ENCODE results near the gene CABP2.
"Not testable (repeated sequence)": the region's sequence is repeated elsewhere in the genome, so short reads cannot be mapped to it uniquely, and the experiment has no call there.

CABP2 gene

DNA sequence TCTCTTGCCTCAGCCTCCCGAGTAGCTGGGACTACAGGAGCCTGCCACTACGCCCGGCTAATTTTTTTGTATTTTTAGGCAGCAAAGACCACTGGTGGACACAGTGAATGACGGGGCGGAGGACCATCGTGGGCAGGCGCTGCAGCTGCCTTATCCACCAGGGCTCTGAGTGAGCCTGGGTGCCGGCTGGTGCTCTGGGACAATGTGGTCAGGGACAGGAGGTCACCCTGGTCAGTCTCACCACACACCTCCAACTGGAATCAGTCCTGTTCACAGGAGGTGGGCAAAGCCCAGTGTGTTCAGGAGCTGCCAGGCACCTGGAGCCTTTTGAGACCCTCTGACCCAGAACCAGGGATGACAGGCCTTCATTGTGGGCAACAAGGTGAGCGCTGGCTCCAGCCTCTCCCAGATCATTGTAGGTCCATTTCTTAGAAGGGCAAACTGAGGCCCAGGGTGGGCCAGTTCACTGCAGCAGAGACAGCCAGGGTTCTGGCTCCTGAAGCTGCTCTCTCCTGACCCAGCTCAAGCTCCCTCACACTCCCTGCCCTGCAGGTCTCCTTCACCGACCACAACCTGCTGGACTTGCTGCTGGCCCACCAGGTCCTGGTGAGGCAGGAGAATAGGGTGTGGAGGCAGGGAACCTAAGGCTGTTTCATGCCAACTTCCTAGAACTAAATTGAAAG lies 15.7 kb upstream of the CABP2 start:
- DNase-seq = no peak

DNA sequence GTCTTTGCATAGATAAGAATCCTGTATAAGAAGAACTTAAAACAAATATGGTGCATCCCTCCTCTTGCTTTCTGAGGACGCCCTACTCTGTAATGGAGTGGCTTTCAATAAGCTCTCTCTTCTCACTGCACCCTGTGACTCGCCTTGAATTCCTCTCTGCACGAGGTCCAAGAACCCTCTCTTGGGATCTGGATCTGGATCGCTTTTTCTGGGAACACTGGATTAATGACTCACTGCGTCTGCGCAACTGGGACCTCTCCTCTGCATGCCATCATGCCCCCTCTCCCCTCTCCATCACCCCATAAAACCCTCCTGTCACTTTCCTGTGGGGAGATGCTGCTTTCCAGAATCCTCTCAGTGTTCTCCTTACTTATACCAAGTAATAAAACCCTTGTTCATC lies 15.1 kb upstream of the CABP2 start:
- peak; percentile 19 for DNase-seq

DNA sequence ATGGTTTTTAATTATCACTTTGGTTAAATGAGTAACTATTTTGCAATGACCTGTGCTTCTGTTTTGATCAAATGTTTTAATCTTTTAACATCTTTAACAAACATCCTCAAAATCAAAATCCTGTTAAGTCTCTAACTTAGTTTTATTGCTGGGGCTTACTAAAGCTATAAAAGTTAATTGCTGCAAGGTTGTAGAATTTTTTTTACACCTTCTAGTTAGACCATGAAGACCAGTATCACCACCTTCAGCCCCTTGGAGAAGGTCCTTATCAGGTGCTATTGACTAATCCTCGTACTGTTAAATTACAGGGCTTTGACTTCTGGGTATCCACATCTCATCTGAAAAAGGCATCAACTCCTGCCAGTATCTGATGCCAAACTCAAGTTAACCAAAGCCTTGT lies 12.3 kb upstream of the CABP2 start:
- no peak for DNase-seq

DNA sequence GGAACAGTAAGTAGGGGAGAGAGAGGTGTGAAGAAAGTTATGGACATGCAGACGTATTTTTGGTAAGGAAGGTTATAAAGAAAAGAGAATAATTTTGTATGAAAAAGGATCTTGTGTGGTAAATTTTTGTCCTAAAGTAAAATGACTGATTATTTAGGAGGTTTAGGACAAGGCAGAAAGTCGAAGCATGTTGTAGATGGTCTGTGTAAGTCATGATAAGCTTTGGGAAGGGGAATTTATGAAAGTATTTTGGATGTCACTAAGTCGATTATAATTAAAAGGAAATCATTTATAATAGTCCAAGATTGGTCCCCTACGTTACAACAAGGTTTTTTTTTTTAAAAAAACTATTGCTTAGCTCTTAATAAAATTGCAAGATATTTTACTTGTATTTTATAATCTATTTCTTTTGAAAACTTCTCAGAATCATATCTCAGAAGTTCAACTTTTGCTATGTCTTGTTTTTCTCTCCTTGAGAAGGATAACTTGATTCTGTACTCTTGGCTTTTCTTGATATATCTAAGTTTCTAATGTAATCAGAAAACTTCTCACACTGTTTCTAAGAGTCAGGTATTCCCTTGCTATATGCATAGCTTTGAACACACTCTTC lies 10.9 kb upstream of the CABP2 start:
- DNase-seq = no peak

DNA sequence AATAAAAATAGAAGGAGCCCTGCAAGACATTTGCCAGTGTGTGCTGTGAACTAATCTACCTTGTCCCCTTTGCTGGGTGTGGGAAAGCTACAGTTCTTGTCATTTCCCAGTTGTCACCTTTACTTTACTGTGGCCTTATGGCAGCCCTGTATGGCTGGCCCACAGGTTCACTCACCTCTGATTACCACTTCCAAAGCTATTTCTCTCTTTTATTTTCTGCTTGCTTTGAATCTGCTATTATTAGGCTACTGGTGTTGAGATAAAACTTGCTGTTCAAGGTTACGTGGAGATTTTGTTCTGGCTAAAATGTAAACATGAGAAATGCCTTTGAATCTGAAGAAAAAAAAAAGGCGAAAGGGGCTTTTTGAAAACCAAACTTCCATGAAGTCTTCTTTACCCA lies 9.6 kb upstream of the CABP2 start:
- no peak for DNase-seq

DNA sequence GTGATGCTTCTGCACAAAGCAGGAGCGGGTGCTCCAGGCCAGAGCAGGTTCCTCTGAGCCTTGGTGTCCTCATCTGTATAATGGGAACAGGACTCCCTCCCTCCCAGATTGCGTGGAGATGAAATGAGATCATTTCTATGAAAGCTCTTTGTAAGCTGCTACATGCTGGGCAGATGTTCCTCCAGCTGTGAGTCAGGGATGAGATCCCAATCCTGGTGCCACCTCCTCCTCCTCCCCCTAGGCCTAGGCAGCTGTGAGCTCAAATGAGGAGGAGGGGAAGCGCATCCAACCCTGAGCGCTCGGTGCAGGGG lies 7.0 kb upstream of the CABP2 start:
- no peak for DNase-seq

DNA sequence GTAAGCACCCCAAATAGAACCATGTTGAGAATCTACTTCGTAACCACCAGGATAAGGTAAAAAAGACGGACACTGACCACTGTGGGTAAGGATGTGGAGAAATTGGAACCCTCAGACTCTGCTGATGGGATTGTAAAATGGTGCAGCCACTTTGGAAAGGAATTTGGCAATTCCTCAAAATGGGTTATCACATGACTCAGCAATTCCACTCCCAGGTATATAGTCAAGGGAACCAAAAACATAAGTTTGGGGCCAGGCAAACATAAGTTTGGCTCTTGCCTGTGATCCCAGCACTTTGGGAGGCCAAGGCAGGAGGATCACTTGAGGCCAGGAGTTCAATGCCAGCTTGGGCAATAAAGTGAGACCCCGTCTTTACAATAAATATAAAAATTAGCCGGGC lies 5.1 kb upstream of the CABP2 start:
- DNase-seq = no peak

DNA sequence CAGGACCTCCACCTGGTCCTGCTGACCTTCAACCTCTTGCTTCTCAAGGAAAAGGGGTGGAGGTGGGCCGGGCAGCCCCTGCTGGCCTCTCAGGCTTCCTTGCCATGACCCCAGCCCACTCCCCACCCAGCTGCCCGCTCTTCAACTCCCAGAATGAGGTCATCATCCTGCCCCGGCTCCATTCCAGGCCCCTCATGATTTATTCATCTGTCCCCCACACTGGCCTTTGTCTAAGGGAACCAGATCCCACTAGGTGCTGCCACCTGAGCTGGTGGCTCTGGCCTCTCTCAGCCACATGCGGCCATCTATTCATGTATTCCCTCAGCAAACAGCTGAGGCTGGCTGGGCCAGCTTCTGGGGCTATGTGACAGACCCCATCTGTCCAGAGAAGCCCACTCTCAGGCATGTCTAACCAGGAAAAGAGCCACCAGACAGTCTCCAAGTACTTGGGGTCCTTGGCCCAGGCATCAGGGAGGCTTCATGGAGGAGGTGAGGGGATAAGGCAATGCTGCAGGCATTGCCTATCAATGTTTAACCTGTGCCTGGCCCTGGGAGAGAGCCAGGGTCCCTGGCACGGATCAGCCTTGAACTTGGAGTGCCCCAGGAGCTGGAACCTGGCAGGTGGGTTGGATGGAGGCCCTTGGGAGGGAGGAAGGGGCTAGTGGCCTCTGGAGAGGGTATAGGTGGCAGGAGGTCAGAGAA lies 2.2 kb upstream of the CABP2 start:
- DNase-seq = no peak

DNA sequence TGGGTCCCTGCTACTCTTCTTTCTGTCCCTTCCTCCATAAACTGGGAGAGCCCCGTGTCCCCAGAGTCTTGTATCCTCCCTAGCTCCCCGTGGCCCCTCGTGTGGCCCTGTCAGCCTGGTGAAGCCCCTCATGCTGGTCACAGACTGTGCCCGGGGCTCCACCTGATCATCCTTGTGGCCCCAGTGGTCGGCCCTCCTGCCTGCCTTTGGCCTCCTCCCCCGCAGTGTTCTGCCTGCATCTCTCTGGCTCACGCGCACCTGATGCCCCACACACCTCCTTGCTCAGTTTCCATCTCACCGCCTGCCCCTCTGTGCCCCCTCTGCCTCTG lies 1.2 kb upstream of the CABP2 start:
- no peak for DNase-seq

DNA sequence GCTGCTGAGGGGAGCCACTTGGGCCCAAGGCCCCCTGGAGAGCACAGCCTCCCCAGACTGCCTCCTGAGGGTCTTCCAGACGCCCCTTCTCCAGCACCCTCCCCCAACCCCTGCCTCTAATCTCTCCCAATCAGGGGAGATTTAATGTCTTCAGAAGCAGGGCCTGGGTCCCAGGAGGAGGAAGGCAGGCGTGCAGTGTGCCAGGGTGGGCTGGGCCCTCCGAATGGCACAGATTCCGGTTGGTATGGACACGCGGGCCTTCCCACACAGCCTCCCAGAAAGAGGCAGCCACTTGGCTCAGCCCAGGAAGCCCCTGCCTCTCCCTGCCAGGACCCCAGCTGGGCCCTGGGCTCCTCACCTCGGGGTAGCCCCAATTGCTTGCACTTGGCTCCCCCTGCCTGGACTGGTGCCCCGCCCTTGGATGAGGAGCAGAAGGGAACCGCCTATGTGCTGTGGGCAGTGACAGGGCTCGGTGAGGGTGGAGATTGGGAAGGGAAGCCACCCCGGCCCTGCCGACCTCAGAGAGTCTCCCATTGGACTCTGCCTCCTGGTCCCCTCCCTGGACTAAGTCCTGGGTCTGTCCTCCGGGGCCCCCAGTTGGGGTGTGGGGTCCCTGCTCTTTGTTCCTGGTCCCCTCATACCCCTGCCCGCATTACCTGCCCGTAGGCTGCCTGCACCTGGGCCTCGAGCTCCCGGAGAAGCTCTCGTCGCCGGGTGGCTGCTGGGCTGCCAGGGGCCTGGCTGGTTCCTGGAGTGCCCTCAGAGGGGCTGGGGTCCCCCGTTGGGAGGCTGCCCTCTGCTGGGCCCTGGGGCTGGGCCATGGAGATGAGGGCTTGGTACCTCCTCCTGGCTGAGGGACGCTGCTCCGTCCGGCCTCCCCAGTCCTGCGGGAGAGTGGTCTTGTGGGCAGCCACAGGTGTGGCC lies 572 bp upstream of the CABP2 start:
- no peak for DNase-seq

DNA sequence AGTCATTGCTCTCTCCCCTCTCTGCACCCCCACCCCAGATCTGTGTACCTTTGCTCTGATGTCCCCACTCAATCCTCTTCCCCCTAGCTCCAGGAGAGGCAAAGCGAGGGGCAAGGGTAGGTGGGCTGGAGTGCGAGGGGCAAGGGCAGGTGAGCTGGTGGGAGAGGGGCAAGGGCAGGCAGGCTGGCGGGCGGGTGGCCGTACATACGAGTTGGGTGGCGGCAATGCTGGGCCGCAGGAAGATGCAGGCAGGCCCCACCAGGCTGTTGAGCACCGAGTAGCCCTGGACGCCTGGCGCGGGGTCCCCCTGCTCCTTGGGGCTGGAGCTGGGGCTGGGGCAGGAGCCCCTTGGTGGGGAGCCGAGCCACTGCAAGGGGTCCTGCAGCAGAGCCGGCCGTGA lies 908 bp downstream of the CABP2 start:
- no peak for DNase-seq

DNA sequence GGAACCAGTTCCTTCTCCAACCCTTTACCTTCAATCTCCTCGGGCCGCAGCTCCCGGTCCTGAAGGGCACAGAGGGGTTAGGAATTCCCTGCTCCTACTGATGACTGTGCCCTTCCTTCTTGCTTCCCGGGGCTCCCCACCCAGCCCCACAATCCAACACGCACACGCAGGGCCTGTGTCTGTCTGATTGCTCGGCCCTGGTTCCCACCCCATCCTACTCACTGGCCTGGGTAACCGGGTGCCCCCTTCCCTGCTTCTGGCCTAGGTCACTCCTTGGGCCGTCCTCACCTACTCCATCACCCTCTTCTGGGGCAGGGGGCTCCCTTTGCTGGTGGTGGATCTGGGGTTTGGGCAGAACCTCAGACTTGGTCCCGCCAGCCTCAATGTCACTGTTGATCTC lies 1.3 kb downstream of the CABP2 start:
- no peak for DNase-seq

DNA sequence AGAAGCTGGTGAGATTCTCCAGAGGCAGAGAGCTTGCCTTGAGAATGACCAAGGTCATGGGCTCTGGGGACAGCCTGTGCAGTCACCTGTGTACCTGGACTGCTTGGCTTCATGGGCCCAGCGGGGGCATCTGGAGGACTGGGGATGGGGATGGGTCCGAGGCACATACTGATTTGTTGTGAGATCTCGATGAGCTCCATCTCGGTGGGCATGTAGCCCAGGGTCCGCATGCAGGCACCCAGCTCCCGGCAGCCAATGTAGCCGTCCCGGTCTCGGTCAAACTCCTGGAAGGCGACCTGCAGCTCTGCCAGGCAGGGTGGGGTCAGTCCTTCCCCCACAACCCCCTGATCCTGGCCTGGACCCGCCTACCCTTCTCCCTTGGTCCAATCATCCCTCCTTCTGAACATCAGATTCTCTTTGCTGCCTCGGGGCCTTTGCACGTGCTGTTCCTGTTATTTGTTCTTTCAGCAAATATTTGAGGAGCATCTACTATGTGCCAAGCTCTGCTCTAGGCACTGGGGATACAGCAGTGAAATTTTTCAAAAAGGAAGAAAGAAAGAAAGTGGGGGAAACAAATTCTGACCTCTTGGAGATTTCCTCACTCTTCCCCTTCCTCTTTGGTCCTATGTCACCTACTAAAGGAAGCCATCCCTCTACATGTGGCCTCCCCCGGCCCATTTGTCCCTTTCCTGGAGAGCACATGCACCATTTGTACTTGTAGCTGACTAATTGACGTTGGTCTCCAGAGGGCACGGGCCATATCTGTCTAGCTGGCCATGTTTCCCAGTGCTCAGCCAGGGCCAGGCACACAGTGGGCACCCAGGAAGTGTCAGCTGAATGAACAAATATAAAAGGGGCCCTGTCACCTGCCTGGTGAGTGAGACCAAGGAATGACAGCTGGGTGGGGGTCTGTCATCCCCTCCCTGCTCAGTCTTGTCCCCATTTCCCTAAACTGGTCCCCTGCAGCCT lies 2.1 kb downstream of the CABP2 start:
- no peak for DNase-seq

DNA sequence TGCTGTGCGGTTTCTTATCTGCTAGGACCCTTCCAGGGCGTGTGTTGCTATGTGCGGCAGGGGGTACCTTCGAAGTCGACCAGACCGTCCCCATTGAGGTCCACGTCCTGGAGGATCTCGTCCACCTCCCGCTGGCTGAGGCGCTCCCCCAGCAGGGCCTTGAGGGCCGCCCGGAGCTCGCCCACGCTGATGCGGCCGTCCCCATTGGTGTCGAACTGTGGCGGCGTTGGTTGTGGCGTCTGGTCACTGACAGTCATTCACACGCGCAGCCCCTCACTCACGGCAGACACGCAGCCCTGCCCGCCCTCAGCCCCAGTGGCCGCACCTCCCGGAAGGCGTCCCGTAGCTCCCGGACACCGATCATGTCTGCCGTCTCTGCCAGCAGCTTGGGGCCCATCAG lies 3.5 kb downstream of the CABP2 start:
- DNase-seq = no peak

DNA sequence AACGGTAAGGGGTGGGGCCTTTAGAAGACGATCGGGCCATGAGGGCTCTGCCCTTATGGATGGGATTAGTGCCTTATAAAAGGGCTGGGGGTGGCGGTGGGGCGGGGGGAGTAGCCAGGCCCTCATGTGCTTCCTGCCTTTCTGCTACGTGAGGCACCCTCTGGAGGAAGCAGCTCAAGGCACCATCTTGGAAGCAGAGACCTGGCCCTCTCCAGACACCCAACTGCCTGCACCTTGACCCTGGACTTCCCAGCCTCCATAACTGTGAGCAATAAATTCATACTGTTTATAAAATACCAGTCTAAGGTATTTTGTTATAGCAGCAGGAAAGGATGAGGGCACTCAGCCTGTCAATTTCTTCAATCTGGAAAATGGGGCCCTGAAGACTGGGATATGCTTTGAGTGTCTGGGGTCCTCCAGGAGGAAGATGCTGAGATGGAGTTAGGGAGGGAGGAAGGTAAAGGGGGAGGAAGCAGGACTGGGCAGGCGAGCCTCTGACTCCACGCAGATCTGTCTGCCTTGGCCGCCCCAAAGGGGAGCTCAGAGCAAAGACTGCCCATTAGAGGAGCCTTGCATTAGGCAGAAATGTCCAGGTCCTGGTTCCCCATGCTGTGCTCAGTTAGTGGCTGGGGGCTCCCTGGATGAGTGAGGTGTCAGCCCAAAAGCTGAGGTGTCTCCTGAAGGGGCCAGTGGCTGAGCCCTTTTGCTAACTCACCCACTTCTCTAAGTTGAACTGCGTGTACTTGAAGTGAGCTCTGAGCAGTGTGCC lies 5.3 kb downstream of the CABP2 start:
- DNase-seq = no peak

DNA sequence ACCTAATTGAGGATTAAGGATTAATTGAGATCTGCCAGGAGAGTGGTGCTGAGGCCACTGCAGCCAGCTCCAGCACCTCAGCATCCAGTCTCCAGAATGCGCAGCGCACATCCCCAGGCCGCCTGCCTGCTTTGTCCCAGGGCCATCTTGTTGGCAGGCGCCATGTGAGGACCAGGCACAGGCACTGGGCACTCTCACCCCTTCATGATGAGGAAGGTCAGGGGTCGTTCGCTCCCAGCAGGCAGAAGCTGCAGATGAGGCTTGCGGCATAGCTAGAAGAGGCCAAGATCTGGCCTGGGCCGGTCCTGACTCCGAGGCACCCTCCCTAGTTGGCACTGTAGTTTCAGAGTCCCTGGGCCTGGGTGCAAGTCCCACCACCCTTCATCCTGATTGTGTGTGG lies 6.4 kb downstream of the CABP2 start:
- no peak for DNase-seq

DNA sequence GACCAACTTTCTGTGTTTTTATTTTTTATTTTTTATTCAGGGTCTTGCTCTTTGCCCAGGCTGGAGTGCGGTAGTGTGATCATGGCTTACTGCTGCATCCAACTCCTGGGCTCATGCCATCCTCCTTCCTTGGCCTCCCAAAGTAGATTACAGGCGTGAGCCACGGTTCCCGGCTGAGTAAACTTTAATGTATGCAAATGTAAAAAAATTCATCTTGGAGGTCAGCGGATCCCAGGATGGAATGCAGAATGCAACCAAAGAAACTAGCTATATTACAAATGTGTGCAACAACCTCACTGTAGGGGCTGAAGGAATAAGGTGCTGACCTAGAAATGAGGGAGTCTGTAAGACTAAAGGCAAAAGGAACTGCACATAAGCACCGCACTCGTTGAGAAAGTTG lies 9.1 kb downstream of the CABP2 start:
- no peak for DNase-seq

DNA sequence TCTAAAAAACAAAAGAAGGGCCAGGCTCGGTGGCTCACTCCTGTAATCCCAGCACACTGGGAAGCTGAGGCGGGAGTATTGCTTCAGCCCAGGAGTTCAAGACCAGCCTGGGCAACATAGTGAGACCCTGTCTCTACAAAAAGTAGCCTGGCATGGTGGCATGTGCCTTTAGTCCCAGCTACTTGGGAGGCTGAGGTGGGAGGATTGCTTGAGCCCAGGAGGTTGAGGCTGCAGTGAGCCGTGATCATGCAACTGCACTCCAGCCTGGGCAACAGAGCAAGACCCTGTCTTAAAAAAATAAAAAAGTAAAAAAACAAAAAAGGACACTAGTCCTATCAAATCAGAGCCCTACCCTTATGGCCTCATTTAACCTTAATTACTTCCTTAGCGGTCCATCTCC lies 11.7 kb downstream of the CABP2 start:
- DNase-seq = not testable (repeated sequence)

DNA sequence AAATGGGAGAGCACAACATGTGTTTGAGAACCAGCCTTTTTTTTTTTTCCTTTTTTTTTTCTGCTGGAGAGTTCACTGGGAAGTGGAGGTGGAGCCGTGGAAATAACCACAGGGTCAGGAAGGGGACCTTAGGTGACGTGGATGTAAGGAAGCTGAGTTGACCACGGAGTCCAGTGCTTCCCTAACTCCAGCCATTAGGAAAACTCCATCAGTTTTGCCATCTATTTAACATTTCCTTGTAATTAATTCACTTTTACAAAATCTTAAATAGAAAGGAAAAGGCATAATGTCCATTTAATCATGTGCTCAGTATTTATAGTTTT lies 13.3 kb downstream of the CABP2 start:
- no peak for DNase-seq

DNA sequence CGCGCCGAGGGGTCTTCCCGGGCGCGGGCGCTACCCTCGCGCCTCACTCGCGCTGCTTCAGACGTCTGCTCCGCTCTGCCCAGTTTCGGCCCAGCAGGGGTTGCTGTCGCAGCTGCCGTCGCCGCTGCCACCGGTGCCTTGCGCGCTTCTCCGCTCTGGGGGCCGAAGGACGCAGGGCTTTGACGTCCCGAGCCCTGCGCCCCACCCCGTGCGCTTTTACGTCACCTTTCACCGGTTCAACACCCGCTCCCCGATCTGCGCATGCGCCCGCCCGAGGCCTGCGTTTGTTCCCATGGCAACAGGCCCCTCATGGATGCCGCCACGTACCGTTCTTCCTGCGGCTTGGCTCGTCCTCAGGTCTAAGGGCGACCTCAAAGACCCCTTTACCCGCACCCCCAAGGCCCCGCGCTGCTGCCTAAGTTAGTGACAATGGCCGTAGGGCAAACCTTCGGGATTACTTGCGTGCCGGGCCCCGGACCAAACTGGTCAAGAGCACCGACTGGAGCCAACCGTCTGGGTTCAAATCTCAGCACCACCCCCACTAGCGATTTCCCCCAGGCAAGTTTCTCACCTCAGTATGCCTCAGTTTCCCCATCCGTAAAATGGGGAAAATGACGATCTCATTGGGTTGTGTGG lies 14.6 kb downstream of the CABP2 start:
- DNase-seq = peak; percentile 97

DNA sequence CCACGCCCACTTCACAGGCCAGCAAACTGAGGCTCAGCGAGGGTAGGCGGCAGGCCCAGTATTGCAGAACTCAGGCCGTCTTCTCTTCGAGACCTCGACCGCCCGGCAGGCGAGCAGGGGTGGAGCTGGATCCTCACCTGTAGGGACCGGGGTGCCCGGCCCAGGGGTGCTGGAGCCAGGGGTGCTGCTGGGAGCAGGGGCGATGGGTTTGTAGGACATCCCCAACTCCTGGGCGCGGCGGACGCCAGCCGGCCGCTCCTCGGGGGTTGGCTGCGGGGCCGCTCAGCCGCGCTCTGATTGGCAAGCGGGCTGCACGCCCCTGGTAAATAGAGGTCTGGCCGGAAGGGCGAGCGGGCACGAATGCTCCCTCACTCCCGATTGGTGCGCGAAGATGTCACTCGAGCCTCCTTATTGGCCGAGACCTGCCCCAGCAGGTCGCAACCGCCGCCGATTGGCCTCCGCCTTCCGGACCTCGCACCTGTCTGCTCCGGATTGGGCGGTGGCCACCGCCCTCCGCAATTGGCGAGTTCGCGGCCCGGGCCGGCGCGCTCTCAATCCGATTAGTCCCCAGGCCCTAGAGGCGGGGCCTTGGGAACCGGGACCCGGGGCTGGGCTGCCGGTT lies 15.3 kb downstream of the CABP2 start, which contains the start of gene CDK2AP2:
TSS of gene CDK2AP2 (minus strand) at position 299 of the 622 bp plus-strand sequence. CDS start at position 219, 80 bp downstream.
- DNase-seq = peak; percentile 100
